ENCODE data around the gene TMEM179. TPM values are rescaled to one million over a fixed set of nuclear protein-coding genes. Genes with fewer than 3 reads are reported as not detected.

Gene TMEM179
- total RNA-seq, 4 donors from 2014 or later, result 0.54 to 3.1 (median 1.7) TPM; not detected in 1

GRCh38 chr14:104596451-104596918 lies 8.1 kb downstream of the TMEM179 start:
- Histone ChIP-seq H3K4me1 (no peaks in the 10 kb centered on the region), H3K36me3 (no peaks in the 10 kb centered on the region), H3K4me3 (no peak overlapping the region), H3K27me3 (no peaks in the 10 kb centered on the region), H3K9me3 (no peaks in the 10 kb centered on the region), H3K27ac (no peak overlapping the region)
- no peak for DNase-seq
- no peak for TF ChIP-seq POLR2A (IDR thresholded peaks at IDR 0.05)
- TF ChIP-seq, protein P1, sequence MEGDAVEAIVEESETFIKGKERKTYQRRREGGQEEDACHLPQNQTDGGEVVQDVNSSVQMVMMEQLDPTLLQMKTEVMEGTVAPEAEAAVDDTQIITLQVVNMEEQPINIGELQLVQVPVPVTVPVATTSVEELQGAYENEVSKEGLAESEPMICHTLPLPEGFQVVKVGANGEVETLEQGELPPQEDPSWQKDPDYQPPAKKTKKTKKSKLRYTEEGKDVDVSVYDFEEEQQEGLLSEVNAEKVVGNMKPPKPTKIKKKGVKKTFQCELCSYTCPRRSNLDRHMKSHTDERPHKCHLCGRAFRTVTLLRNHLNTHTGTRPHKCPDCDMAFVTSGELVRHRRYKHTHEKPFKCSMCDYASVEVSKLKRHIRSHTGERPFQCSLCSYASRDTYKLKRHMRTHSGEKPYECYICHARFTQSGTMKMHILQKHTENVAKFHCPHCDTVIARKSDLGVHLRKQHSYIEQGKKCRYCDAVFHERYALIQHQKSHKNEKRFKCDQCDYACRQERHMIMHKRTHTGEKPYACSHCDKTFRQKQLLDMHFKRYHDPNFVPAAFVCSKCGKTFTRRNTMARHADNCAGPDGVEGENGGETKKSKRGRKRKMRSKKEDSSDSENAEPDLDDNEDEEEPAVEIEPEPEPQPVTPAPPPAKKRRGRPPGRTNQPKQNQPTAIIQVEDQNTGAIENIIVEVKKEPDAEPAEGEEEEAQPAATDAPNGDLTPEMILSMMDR (IDR thresholded peaks at IDR 0.05), result no peak

DNA sequence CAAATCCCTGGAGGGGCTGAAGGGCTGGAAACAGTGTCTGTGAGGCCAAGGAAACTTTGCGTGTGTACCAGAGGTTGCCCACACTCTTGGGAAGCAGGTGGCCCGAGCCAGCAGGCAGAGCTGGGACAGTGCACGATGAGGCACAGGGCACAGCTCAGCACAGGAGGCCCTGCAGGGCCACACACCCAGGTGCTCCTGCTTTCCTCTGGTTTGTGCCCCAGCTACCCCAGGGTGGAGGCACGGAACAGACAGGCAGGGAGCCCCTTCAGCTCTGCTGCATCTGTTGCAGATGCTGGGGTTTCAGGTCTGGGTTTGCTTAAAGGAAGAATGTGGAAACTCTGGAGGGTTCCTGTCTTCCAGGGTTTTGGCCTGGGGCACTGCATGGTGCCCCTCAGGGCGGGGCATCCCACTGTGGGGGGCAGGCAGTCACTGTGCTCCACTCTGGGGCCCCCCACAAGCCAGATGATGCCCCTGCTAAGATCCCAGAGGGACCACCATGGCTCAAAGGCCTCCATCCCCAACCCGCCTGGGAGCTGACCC lies 8.6 kb downstream of the TMEM179 start:
- H3K27me3 ChIP-seq, result no peaks in the 10 kb centered on the region
- no peak overlapping the region for H3K27ac ChIP-seq
- H3K36me3 ChIP-seq, result no peaks in the 10 kb centered on the region
- no peaks in the 10 kb centered on the region for H3K4me1 ChIP-seq
- H3K9me3 ChIP-seq, result no peaks in the 10 kb centered on the region
- DNase-seq, result no peak
- no peak overlapping the region for H3K4me3 ChIP-seq
- TF ChIP-seq, protein P1 (IDR thresholded peaks at IDR 0.05), result no peak
- no peak for TF ChIP-seq POLR2A (IDR thresholded peaks at IDR 0.05)

DNA sequence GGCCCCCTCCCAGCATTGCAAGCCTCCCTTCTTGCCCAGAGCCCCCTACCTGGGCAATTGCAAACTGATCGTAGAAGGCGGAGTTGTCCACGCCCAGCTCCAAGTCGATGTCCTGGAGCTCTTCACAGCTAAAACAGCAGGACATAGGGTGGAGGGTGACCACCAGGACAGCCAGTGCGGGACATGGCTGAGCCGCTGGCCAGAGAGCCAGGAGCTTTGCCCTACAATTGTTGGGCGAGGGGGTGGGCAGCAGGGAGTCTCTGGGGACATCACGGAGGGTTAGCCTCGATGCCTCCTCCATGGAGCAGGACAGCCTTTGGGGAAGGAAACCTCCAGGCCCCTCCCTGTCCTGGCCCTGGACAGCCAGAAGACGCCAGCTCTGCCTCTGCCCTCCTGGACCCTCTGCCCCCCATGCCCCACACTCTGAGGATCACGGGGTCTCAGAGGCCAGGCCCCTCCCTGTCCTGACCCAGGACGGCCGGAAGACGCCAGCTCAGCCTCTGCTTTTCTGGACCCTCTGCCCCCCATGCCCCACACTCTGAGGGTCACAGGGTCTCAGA lies 9.4 kb downstream of the TMEM179 start:
- H3K4me3 ChIP-seq, result no peak overlapping the region
- H3K27me3 ChIP-seq, result no peaks in the 10 kb centered on the region
- DNase-seq, result no peak
- H3K9me3 ChIP-seq, result no peaks in the 10 kb centered on the region
- H3K27ac ChIP-seq, result no peak overlapping the region
- no peaks in the 10 kb centered on the region for H3K4me1 ChIP-seq
- no peaks in the 10 kb centered on the region for H3K36me3 ChIP-seq
- TF ChIP-seq POLR2A (IDR thresholded peaks at IDR 0.05), result no peak
- TF ChIP-seq, protein P1 (IDR thresholded peaks at IDR 0.05), result no peak

DNA sequence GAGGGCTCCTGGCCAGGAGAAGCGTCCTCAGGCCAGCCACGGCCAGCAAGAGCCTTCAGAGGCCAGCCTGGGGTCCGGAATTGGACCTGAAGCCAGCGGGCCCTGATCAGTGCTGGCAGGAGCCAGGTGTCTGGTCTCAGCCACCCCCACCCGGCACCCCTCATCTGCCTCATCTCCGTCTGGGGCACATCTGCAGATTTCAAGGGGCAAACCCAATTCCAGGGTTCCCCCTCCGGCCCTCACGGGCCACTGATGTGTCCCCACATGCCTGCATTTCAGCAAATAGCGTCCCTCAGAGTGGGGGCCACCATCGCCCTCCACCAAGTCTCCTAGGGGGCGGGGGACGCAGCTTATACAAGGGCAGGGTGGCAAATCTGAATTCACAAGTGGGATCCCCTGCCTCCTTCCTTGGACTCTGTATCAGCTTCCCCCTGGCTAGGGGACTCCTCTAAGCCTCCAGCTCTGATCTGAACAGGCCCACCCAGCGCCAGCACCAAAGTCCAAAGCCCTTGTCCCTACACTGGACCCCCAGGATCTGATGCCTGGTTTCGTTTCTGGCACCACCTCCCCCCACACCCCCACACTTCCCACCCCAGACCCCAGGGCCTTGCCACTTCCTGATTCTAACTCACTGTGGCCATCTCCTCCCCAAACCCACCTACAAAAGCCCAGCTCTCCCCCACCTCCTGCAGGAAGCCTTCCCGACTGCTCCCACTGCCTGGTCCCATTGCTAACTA lies 10.1 kb downstream of the TMEM179 start:
- Histone ChIP-seq H3K9me3 (no peaks in the 10 kb centered on the region), H3K4me1 (no peaks in the 10 kb centered on the region), H3K4me3 (no peak overlapping the region), H3K36me3 (no peaks in the 10 kb centered on the region), H3K27me3 (no peaks in the 10 kb centered on the region), H3K27ac (no peak overlapping the region)
- TF ChIP-seq POLR2A (IDR thresholded peaks at IDR 0.05), result no peak
- TF ChIP-seq, protein P1 (IDR thresholded peaks at IDR 0.05), result no peak
- DNase-seq, result no peak

GRCh38 chr14:104593710-104594136 lies 10.8 kb downstream of the TMEM179 start:
- Histone ChIP-seq H3K4me1 (no peaks in the 10 kb centered on the region), H3K27ac (no peak overlapping the region), H3K36me3 (no peaks in the 10 kb centered on the region), H3K27me3 (no peaks in the 10 kb centered on the region), H3K4me3 (no peak overlapping the region), H3K9me3 (no peaks in the 10 kb centered on the region)
- DNase-seq, result no peak
- TF ChIP-seq POLR2A (IDR thresholded peaks at IDR 0.05), result no peak
- TF ChIP-seq, protein P1 (IDR thresholded peaks at IDR 0.05), result no peak
